Measurements from ENCODE around the gene NKAIN2.

GRCh38 chr6:124822204-124822613 is 1018.5 kb downstream of the NKAIN2 start:
- TF ChIP-seq POLR2A (IDR thresholded peaks at IDR 0.05) = no peak
- no peak for TF ChIP-seq CTCF (IDR thresholded peaks at IDR 0.05)

Data from thyroid gland (tissue), 4 donors.